Measurements from ENCODE around the gene KIF26A. TPM values are rescaled to one million over a fixed set of nuclear protein-coding genes. Genes with fewer than 3 reads are reported as not detected.

The KIF26A gene
- total RNA-seq, 4 donors from 2014 or later: 0.53 to 5.8 (median 1.6) TPM

GRCh38 chr14:104171029-104171697 lies 32.8 kb downstream of the KIF26A start:
- Histone ChIP-seq H3K4me3 (no peak overlapping the region), H3K27me3 (no peaks in the 10 kb centered on the region), H3K9me3 (no peaks in the 10 kb centered on the region), H3K4me1 (no peaks in the 10 kb centered on the region), H3K27ac (no peak overlapping the region), H3K36me3 (no peaks in the 10 kb centered on the region)
- TF ChIP-seq CTCF (IDR thresholded peaks at IDR 0.05) (no peak), POLR2A (IDR thresholded peaks at IDR 0.05) (no peak)
- DNase-seq: no peak

- Histone ChIP-seq H3K9me3 (no peaks in the 10 kb centered on the region), H3K27ac (no peak overlapping the region), H3K36me3 (no peaks in the 10 kb centered on the region), H3K4me3 (no peak overlapping the region), H3K27me3 (no peaks in the 10 kb centered on the region), H3K4me1 (no peaks in the 10 kb centered on the region)
- no peak for DNase-seq
- TF ChIP-seq POLR2A (IDR thresholded peaks at IDR 0.05) (no peak), CTCF (IDR thresholded peaks at IDR 0.05) (no peak)
Measured at GRCh38 chr14:104171895-104172294, 33.5 kb downstream of the KIF26A start.

GRCh38 chr14:104172349-104172748 lies 34.0 kb downstream of the KIF26A start:
- no peak overlapping the region for H3K27ac ChIP-seq

GRCh38 chr14:104172880-104173279 lies 34.5 kb downstream of the KIF26A start:
- no peaks in the 10 kb centered on the region for H3K4me1 ChIP-seq
- no peak overlapping the region for H3K4me3 ChIP-seq
- no peak for DNase-seq
- TF ChIP-seq CTCF (IDR thresholded peaks at IDR 0.05): no peak
- TF ChIP-seq POLR2A (IDR thresholded peaks at IDR 0.05): no peak
- no peaks in the 10 kb centered on the region for H3K27me3 ChIP-seq
- no peaks in the 10 kb centered on the region for H3K9me3 ChIP-seq
- no peak overlapping the region for H3K27ac ChIP-seq
- no peaks in the 10 kb centered on the region for H3K36me3 ChIP-seq

More at GRCh38 chr14:104172349-104172748, 34.0 kb downstream of the KIF26A start:
- no peaks in the 10 kb centered on the region for H3K9me3 ChIP-seq
- H3K4me3 ChIP-seq: no peak overlapping the region
- H3K4me1 ChIP-seq: no peaks in the 10 kb centered on the region
- DNase-seq: no peak
- H3K36me3 ChIP-seq: no peaks in the 10 kb centered on the region
- TF ChIP-seq CTCF (IDR thresholded peaks at IDR 0.05): no peak
- TF ChIP-seq POLR2A (IDR thresholded peaks at IDR 0.05): no peak
- H3K27me3 ChIP-seq: no peaks in the 10 kb centered on the region

GRCh38 chr14:104174051-104174450 lies 35.7 kb downstream of the KIF26A start:
- H3K4me1 ChIP-seq: no peaks in the 10 kb centered on the region
- H3K27ac ChIP-seq: no peak overlapping the region
- no peaks in the 10 kb centered on the region for H3K27me3 ChIP-seq
- no peak for DNase-seq
- no peaks in the 10 kb centered on the region for H3K36me3 ChIP-seq
- H3K4me3 ChIP-seq: no peak overlapping the region
- TF ChIP-seq CTCF (IDR thresholded peaks at IDR 0.05) (no peak), POLR2A (IDR thresholded peaks at IDR 0.05) (no peak)
- H3K9me3 ChIP-seq: no peaks in the 10 kb centered on the region
